Gastroesophageal sphincter (tissue), 3 donors: Measurements from ENCODE around the gene CHD5.

Experiments used
- CTCF ChIP-seq, 4 experiments: fragments of 200-600 bp in 2 of 4; fragments of 450-650 bp in 2 of 4; sonication (generic) in 1 of 4; IDR thresholded peaks; one replicate each; pipeline ENCODE4 v1.5.1; 2017 to 2019; ENCODE audit warnings: antibody characterized with exemption in 4 of 4, mild to moderate bottlenecking in 2 of 4, moderate library complexity in 2 of 4
- EP300 ChIP-seq: sonication (generic); formaldehyde crosslinking; IDR thresholded peaks from one replicate; pipeline ENCODE4 v1.6.1; 2017; ENCODE audit warnings: antibody characterized with exemption, mild to moderate bottlenecking
- POLR2A ChIP-seq, 2 donors: fragments of 450-650 bp; IDR thresholded peaks; one replicate each; pipeline ENCODE4 v1.6.1; 2017; ENCODE audit warnings: antibody characterized with exemption in 2 of 2, mild to moderate bottlenecking in 2 of 2, moderate library complexity in 1 of 2
- POLR2AphosphoS5 ChIP-seq: sonication (generic); formaldehyde crosslinking; IDR thresholded peaks from one replicate; pipeline ENCODE4 v1.6.1; 2017; ENCODE audit warnings: antibody characterized with exemption

DNA sequence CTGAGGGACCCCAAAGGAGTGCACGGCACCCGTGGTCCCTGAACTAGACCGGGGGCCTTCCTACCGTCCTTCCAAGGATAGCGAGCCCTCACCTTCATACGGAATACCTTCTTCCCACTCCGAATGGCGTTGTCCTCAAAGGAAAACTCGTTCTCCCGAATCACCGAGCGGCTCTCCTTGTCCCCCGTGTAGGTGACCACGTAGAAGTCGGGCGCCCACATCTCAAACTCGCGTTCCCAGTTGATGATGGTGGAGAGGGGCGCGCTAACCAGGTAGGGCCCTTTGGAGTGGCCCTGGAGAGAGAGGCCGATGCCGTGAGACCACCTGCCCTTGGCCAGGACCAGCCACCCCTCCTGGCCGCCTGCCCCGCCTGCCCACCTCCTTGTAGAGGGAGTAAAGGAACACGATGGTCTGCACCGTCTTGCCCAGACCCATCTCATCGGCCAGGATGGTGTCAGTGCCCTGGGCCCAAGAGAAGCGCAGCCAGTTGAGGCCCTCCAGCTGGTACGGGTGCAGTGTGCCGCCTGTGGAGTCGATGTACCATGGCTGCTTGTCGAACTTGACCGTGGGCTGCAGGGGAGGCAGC is 38.0 kb downstream of the CHD5 start:
- TF ChIP-seq CTCF (IDR thresholded peaks at IDR 0.05) = no peak
- no peak for TF ChIP-seq POLR2AphosphoS5
- TF ChIP-seq EP300 = no peak
- TF ChIP-seq POLR2A (IDR thresholded peaks at IDR 0.05) = no peak
